Heart left ventricle (tissue), 13 donors: ENCODE results near the gene CFAP251.

Experiments
- CTCF ChIP-seq, 12 donors: fragments of 200-600 bp; sonication (generic) in 4 of 12; IDR thresholded peaks; one replicate each; pipeline versions ENCODE4 v1.5.0 to v1.8.0; 2018 to 2022; ENCODE audit warnings: antibody characterized with exemption in 12 of 12, mild to moderate bottlenecking in 5 of 12
- POLR2A ChIP-seq, 2 donors: fragments of 450-650 bp; IDR thresholded peaks; one replicate each; pipeline ENCODE4 v1.6.1; 2017; ENCODE audit warnings: antibody characterized with exemption in 2 of 2, mild to moderate bottlenecking in 2 of 2, moderate library complexity in 2 of 2
- donor health status: ischemic (EF 13 %, LVEDD 7.1; RV severe dilation, severe dysfunction).
- donor health status: DM: no; HTN: yes; CAD: no.
- donor health status: DM: no; HTN: no; CAD: no.
- donor health status: ischemic (EF 25% LVEDD 6.9; RV normal size, moderate dysfunction).
- donor health status: ischemic (EF 25% LVEDD 5.7; RV mildly dilated, moderate dysfunction).
- donor health status: ischemic (EF 35%, LVEDD 5.7; RV mildly dilated, moderate dysfunction).
- donor health status: nonischemic (EF 11% LVEDD 7.7; RV severe dilation, severe dysfunction).
- donor health status: DM: yes; HTN: yes; CAD: no.
- donor health status: PGD.
- donor health status: ischemic (EF 29% LVEDD 5.4; RV normal size, mild dysfunction).
- donor health status: nonischemic (EF 23%, LVEDD 6.1; RV moderate dilation, normal function).

- TF ChIP-seq CTCF (IDR thresholded peaks at IDR 0.05), result no peak
- TF ChIP-seq POLR2A (IDR thresholded peaks at IDR 0.05), result no peak
Observed at GRCh38 chr12:122009741-122010140, 91.3 kb downstream of the CFAP251 start.
